ENCODE measurements around the gene NR5A2. TPM values are rescaled to one million over a fixed set of nuclear protein-coding genes. Genes with fewer than 3 reads are reported as not detected.

Gene NR5A2
- total RNA-seq, 2 donors from 2014 or later = 0.62 to 1.7 TPM

- WGBS, 2 experiments (ENCODE audit: insufficient coverage in 1 of 2, insufficient read length in 1 of 2) = 0% methylated on average over 1 of the region's 1 CpG
- Mint-ChIP-seq H3K9me3 (no peaks in the 10 kb centered on the region), H3K27me3 (ENCODE audit: insufficient read depth) (no peaks in the 10 kb centered on the region), H3K4me1 (peaks cover 6% of the 10 kb centered on the region), H3K27ac (no peak overlapping the region), H3K36me3 (ENCODE audit: low read depth) (no peaks in the 10 kb centered on the region), H3K4me3 (no peak overlapping the region)
- TF ChIP-seq CTCF (conservative IDR thresholded peaks at IDR 0.05) = no peak
- Histone ChIP-seq H3K9me3 (ENCODE audit: control insufficient read depth, low read length) (no peaks in the 10 kb centered on the region), H3K9ac (ENCODE audit: extremely low read depth, low read length, poor library complexity, severe bottlenecking) (no peak overlapping the region), H3K27ac (ENCODE audit: low read depth, low read length) (no peak overlapping the region), H3K36me3 (ENCODE audit: control insufficient read depth, insufficient read depth, low read length) (no peaks in the 10 kb centered on the region), H3K4me1 (ENCODE audit: control insufficient read depth, insufficient read depth, low read length) (no peaks in the 10 kb centered on the region), H3K4me3 (ENCODE audit: low read length) (no peak overlapping the region), H3K27me3 (ENCODE audit: control insufficient read depth, insufficient read depth, low read length, poor library complexity, severe bottlenecking) (no peaks in the 10 kb centered on the region)
- no peak for DNase-seq
These were observed 81.1 kb downstream of the NR5A2 start for GRCh38 chr1:200108659-200109058.

- no peak overlapping the region for H3K27ac ChIP-seq (ENCODE audit: low read depth, low read length)
- H3K4me3 ChIP-seq (ENCODE audit: low read length) = no peak overlapping the region
- H3K9me3 ChIP-seq (ENCODE audit: control insufficient read depth, low read length) = no peaks in the 10 kb centered on the region
- Mint-ChIP-seq H3K4me3 (no peak overlapping the region), H3K9me3 (no peaks in the 10 kb centered on the region), H3K4me1 (peaks cover under 1% of the 10 kb centered on the region), H3K36me3 (ENCODE audit: low read depth) (no peaks in the 10 kb centered on the region), H3K27ac (no peak overlapping the region), H3K27me3 (ENCODE audit: insufficient read depth) (no peaks in the 10 kb centered on the region)
- H3K27me3 ChIP-seq (ENCODE audit: control insufficient read depth, insufficient read depth, low read length, poor library complexity, severe bottlenecking) = no peaks in the 10 kb centered on the region
- H3K36me3 ChIP-seq (ENCODE audit: control insufficient read depth, insufficient read depth, low read length) = no peaks in the 10 kb centered on the region
- TF ChIP-seq CTCF (conservative IDR thresholded peaks at IDR 0.05) = no peak
- H3K9ac ChIP-seq (ENCODE audit: extremely low read depth, low read length, poor library complexity, severe bottlenecking) = no peak overlapping the region
- H3K4me1 ChIP-seq (ENCODE audit: control insufficient read depth, insufficient read depth, low read length) = no peaks in the 10 kb centered on the region
- WGBS, 2 experiments (ENCODE audit: insufficient coverage in 1 of 2, insufficient read length in 1 of 2) = 90 to 97% methylated on average over 2 to 3 of the region's 3 CpGs
- DNase-seq = no peak
These were observed 84.8 kb downstream of the NR5A2 start for GRCh38 chr1:200112290-200112689.

- Histone ChIP-seq H3K4me1 (ENCODE audit: control insufficient read depth, insufficient read depth, low read length) (no peaks in the 10 kb centered on the region), H3K27me3 (ENCODE audit: control insufficient read depth, insufficient read depth, low read length, poor library complexity, severe bottlenecking) (no peaks in the 10 kb centered on the region), H3K36me3 (ENCODE audit: control insufficient read depth, insufficient read depth, low read length) (no peaks in the 10 kb centered on the region), H3K9ac (ENCODE audit: extremely low read depth, low read length, poor library complexity, severe bottlenecking) (no peak overlapping the region), H3K9me3 (ENCODE audit: control insufficient read depth, low read length) (no peaks in the 10 kb centered on the region), H3K27ac (ENCODE audit: low read depth, low read length) (no peak overlapping the region), H3K4me3 (ENCODE audit: low read length) (no peak overlapping the region)
- Mint-ChIP-seq H3K4me1 (peaks cover 4% of the 10 kb centered on the region), H3K36me3 (ENCODE audit: low read depth) (no peaks in the 10 kb centered on the region), H3K9me3 (no peaks in the 10 kb centered on the region), H3K27ac (no peak overlapping the region), H3K4me3 (no peak overlapping the region), H3K27me3 (ENCODE audit: insufficient read depth) (no peaks in the 10 kb centered on the region)
- 80 to 94% methylated on average over 1 of the region's 1 CpG for WGBS, 2 experiments (ENCODE audit: insufficient coverage in 1 of 2, insufficient read length in 1 of 2)
- TF ChIP-seq CTCF (conservative IDR thresholded peaks at IDR 0.05) = no peak
- DNase-seq = no peak
These were observed 88.0 kb downstream of the NR5A2 start for GRCh38 chr1:200115532-200115931.
